ENCODE data around the gene PRKAG2.

- TF ChIP-seq CTCF (IDR thresholded peaks at IDR 0.05) = peak in 1 of 3 donors; percentile 20
- no peak for TF ChIP-seq POLR2A (IDR thresholded peaks at IDR 0.05)
Measured at GRCh38 chr7:151744656-151745638, 132.0 kb downstream of the PRKAG2 start.

Measured in lower leg skin (tissue), 3 donors.